ENCODE data around the gene FOXC1.

DNA sequence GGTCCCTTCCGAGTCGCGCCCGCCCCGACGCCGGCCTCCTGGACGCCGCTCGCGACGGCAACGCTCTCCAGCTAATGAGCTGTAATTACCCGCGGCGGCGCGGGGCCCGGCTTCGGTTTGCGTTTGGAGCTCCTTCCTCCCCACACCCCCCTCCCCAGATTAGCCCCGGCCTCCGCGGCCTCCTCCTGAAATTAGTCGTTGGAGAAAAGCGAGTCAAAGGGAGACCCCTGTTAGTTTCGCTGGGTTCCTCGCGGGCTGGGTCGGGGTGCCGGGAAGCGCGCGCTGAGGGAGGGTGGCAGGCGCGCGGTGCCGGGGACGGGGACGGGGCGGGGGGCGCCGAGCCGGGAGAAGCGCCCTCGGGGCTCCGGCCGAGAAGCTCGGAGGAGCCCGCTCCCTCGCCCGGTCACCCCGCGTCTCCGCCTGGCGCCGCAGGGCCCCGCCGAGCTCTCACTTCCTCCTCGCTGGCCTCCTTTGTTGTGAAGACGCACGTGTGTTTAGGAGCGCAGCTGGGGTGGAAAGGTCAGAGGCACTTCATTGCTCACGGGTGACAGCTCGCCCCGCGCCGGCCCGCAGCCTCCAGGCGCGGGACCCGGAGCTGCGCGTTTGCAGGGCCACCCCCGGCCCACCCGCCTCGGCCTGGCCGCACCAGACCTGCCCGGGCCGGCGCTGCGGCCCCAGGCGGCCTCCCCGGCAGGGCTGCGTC, 4.9 kb downstream of the FOXC1 start:
- TF ChIP-seq POLR2AphosphoS5 (IDR thresholded peaks at IDR 0.05; ENCODE audit: low read depth, low read length), result no peak
- TF ChIP-seq, protein P1, sequence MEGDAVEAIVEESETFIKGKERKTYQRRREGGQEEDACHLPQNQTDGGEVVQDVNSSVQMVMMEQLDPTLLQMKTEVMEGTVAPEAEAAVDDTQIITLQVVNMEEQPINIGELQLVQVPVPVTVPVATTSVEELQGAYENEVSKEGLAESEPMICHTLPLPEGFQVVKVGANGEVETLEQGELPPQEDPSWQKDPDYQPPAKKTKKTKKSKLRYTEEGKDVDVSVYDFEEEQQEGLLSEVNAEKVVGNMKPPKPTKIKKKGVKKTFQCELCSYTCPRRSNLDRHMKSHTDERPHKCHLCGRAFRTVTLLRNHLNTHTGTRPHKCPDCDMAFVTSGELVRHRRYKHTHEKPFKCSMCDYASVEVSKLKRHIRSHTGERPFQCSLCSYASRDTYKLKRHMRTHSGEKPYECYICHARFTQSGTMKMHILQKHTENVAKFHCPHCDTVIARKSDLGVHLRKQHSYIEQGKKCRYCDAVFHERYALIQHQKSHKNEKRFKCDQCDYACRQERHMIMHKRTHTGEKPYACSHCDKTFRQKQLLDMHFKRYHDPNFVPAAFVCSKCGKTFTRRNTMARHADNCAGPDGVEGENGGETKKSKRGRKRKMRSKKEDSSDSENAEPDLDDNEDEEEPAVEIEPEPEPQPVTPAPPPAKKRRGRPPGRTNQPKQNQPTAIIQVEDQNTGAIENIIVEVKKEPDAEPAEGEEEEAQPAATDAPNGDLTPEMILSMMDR (IDR thresholded peaks at IDR 0.05 in 2 of 3, conservative IDR thresholded peaks at IDR 0.05 in 1 of 3; ENCODE audit: borderline replicate concordance in 1 of 3, insufficient read depth in 1 of 3, low read depth in 2 of 3, low read length in 2 of 3), result no peak
- TF ChIP-seq EZH2phosphoT487 (IDR thresholded peaks at IDR 0.05; ENCODE audit: borderline replicate concordance), result no peak
- TF ChIP-seq, protein P2, sequence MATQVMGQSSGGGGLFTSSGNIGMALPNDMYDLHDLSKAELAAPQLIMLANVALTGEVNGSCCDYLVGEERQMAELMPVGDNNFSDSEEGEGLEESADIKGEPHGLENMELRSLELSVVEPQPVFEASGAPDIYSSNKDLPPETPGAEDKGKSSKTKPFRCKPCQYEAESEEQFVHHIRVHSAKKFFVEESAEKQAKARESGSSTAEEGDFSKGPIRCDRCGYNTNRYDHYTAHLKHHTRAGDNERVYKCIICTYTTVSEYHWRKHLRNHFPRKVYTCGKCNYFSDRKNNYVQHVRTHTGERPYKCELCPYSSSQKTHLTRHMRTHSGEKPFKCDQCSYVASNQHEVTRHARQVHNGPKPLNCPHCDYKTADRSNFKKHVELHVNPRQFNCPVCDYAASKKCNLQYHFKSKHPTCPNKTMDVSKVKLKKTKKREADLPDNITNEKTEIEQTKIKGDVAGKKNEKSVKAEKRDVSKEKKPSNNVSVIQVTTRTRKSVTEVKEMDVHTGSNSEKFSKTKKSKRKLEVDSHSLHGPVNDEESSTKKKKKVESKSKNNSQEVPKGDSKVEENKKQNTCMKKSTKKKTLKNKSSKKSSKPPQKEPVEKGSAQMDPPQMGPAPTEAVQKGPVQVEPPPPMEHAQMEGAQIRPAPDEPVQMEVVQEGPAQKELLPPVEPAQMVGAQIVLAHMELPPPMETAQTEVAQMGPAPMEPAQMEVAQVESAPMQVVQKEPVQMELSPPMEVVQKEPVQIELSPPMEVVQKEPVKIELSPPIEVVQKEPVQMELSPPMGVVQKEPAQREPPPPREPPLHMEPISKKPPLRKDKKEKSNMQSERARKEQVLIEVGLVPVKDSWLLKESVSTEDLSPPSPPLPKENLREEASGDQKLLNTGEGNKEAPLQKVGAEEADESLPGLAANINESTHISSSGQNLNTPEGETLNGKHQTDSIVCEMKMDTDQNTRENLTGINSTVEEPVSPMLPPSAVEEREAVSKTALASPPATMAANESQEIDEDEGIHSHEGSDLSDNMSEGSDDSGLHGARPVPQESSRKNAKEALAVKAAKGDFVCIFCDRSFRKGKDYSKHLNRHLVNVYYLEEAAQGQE (IDR thresholded peaks at IDR 0.05; ENCODE audit: low read depth), result no peak
- no peak for TF ChIP-seq SP1 (IDR thresholded peaks at IDR 0.05; ENCODE audit: low read depth)
- TF ChIP-seq ZNF274 (IDR thresholded peaks at IDR 0.05; ENCODE audit: low read depth, low read length), result no peak
- no peak for TF ChIP-seq EZH2 (IDR thresholded peaks at IDR 0.05)
- TF ChIP-seq POLR2A (IDR thresholded peaks at IDR 0.05; ENCODE audit: borderline replicate concordance, extremely low read depth, insufficient read depth, insufficient read length), result no peak
- TF ChIP-seq RAD21 (IDR thresholded peaks at IDR 0.05; ENCODE audit: low read depth), result no peak
- no peak for TF ChIP-seq CBX3 (IDR thresholded peaks at IDR 0.05; ENCODE audit: low read depth)

Data from HCT116 (cell line).